Epithelial cell of esophagus (primary cell): ENCODE results near the gene TXNL1.

Experiments
- DNase-seq: peaks from one replicate; pipeline ENCODE4 v3.0.0; 2010; ENCODE audit warnings: low read depth
- H3K4me3 ChIP-seq: 2 replicates; pipeline ENCODE4 v1.5.1; 2011; ENCODE audit warnings: mild to moderate bottlenecking, low read length, control low read depth
- CTCF ChIP-seq: IDR thresholded peaks from 2 replicates; pipeline ENCODE4 v1.5.1; 2011; ENCODE audit warnings: low read depth, mild to moderate bottlenecking, low read length, control low read depth, inconsistent platforms; ENCODE audit not compliant: insufficient read depth; ENCODE audit errors: missing control alignments

The TXNL1 gene

GRCh38 chr18:56652802-56653201, 14.4 kb upstream of the TXNL1 start:
- no peak overlapping the region for H3K4me3 ChIP-seq
- TF ChIP-seq CTCF, result no peak
- no peak for DNase-seq

GRCh38 chr18:56651771-56652092, 13.3 kb upstream of the TXNL1 start:
- peak overlapping the region; percentile 92 for H3K4me3 ChIP-seq
- DNase-seq, result no peak
- no peak for TF ChIP-seq CTCF

- peak within 1 kb of the TSS; percentile 92 for H3K4me3 ChIP-seq
- DNase-seq, result peak; percentile 99
- TF ChIP-seq CTCF, result no peak
Observed at GRCh38 chr18:56650944-56651770, 12.8 kb upstream of the TXNL1 start, which contains the start of gene WDR7. TSS of gene WDR7 (plus strand) at chr18:56651359. CDS start at chr18:56672516, 21,157 bp downstream.

- TF ChIP-seq CTCF, result no peak
- DNase-seq, result no peak
- no peak overlapping the region for H3K4me3 ChIP-seq
Observed at GRCh38 chr18:56649996-56650395, 11.6 kb upstream of the TXNL1 start.

- no peak for TF ChIP-seq CTCF
- no peak for DNase-seq
- H3K4me3 ChIP-seq, result no peak overlapping the region
Observed at GRCh38 chr18:56647951-56648893, 9.8 kb upstream of the TXNL1 start.

- TF ChIP-seq CTCF, result no peak
- no peak for DNase-seq
- H3K4me3 ChIP-seq, result no peak overlapping the region
Observed at GRCh38 chr18:56647071-56647470, 8.7 kb upstream of the TXNL1 start.
